Measurements from ENCODE around the gene ZMYM2.

DNA sequence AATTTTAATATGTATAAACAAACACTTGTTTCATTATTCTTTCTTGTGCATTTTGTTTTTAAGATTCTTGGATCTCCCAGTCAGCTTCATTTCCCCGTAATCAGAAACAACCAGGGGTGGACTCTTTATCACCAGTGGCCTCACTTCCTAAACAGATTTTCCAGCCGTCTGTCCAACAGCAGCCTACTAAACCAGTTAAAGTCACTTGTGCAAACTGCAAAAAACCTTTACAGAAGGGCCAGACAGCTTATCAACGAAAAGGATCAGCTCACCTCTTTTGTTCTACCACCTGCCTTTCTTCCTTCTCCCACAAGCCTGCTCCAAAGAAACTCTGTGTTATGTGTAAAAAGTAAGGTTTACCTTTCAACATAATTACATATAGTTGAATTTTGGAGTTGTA lies 44.3 kb downstream of the ZMYM2 start:
- TF ChIP-seq, protein P1, sequence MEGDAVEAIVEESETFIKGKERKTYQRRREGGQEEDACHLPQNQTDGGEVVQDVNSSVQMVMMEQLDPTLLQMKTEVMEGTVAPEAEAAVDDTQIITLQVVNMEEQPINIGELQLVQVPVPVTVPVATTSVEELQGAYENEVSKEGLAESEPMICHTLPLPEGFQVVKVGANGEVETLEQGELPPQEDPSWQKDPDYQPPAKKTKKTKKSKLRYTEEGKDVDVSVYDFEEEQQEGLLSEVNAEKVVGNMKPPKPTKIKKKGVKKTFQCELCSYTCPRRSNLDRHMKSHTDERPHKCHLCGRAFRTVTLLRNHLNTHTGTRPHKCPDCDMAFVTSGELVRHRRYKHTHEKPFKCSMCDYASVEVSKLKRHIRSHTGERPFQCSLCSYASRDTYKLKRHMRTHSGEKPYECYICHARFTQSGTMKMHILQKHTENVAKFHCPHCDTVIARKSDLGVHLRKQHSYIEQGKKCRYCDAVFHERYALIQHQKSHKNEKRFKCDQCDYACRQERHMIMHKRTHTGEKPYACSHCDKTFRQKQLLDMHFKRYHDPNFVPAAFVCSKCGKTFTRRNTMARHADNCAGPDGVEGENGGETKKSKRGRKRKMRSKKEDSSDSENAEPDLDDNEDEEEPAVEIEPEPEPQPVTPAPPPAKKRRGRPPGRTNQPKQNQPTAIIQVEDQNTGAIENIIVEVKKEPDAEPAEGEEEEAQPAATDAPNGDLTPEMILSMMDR (conservative IDR thresholded peaks at IDR 0.05; ENCODE audit: low read length): no peak
- TF ChIP-seq EZH2phosphoT487 (IDR thresholded peaks at IDR 0.05; ENCODE audit: borderline replicate concordance): no peak

Data from Loucy (cell line).